ENCODE results near the gene PACRG. TPM values are rescaled to one million over a fixed set of nuclear protein-coding genes. Genes with fewer than 3 reads are reported as not detected.

Gene PACRG
- 0.16 and 0.17 TPM in 2 replicates for total RNA-seq

GRCh38 chr6:162727322-162728182, at the start of gene PACRG, which contains the start of gene PRKN:
Gene PACRG (plus strand): TSS chr6:162727974.
Gene PRKN (minus strand): TSS chr6:162727766.

Other genes with a start within 250 kb of the PACRG start
- 3.6 and 4.0 TPM in 2 replicates for gene PRKN, start 208 bp upstream of the PACRG start, total RNA-seq

Measured in bronchial smooth muscle cell (primary cell).